ENCODE results near the gene TNFRSF9.
A peak's percentile ranks its signal among the peaks of the same experiment; 100 is the strongest.

The TNFRSF9 gene

DNA sequence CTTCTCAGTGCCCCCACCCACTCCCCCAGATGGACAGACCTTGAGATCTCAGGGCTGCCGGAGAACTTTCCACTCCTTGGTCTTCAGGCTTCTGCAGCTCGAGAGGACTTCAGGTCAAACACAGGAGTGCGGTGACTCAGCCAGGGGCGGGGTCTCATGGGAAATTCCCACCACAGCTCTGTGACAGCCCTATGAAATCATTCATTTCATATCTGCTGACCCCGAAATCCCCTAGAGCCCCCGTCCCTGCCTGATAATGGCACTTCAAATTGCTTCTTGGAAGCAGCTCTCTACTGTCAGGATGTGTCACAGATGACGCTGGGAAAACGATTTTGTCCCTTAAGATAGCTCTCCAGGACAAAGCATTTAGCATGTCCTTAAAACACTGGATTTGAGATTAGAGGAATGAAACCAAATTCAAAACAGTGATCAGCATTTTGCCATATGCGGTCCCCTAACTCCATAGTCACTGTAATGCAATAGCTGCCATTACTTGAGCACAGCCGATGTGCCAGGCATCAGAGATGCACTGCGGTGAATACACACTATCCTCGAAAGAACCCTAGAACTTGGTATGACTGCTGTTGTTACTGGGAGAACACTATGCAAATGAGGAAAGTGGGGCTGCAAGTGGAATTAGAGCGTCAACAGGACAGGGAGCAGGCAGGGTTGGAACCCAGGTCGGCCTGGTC, at the start of gene TNFRSF9:
Gene TNFRSF9 (minus strand): TSS at position 95 of the 692 bp plus-strand sequence. CDS start 845 bp downstream, outside the sequence.
- peak within 1 kb of the TSS; percentile 72 for H3K27ac Mint-ChIP-seq
- H3K36me3 Mint-ChIP-seq (ENCODE audit: low read depth) = peaks cover under 1% of the 10 kb centered on the region
- peaks cover 25% of the 10 kb centered on the region for H3K27me3 Mint-ChIP-seq (ENCODE audit: low read depth)
- H3K4me3 Mint-ChIP-seq = peak within 1 kb of the TSS; percentile 83
- H3K4me1 Mint-ChIP-seq (ENCODE audit: low read depth) = peaks cover 28% of the 10 kb centered on the region
- no peaks in the 10 kb centered on the region for H3K9me3 Mint-ChIP-seq

DNA sequence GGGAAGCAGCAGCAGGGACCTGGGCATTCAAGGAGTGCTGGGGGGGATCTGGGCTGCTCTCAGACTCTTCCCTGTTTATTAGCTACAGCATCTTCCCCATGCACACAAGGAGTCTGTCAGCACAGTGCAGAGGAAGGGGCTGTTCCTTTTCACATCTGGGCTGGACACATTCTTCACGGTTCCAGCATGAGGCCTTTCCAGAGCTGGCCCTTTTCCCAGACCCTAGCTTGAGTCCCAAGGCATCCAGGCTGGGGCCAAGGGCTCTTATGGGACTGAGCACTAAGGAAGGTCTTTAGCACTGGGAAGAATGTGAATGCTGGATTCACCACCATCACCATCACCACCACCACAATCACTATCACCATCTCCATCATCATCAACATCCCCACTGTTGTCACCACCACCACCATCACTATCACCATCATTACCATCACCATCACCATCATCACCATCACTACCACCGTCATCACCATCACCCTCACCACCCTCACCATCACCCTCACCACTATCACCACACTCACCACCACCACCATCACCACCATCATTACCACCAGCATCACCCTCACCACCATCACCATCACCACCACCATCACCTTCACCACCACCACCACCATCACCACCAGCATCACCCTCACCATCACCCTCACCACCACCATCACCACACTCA, 49.3 kb upstream of the TNFRSF9 start:
- H3K27me3 Mint-ChIP-seq (ENCODE audit: low read depth) = no peaks in the 10 kb centered on the region
- H3K4me1 Mint-ChIP-seq (ENCODE audit: low read depth) = peaks cover 8% of the 10 kb centered on the region
- H3K27ac Mint-ChIP-seq = no peak overlapping the region
- H3K36me3 Mint-ChIP-seq (ENCODE audit: low read depth) = peaks cover 23% of the 10 kb centered on the region
- no peak overlapping the region for H3K4me3 Mint-ChIP-seq
- H3K9me3 Mint-ChIP-seq = no peaks in the 10 kb centered on the region

- no peaks in the 10 kb centered on the region for H3K9me3 Mint-ChIP-seq
- no peak overlapping the region for H3K27ac Mint-ChIP-seq
- H3K27me3 Mint-ChIP-seq (ENCODE audit: low read depth) = no peaks in the 10 kb centered on the region
- peaks cover 8% of the 10 kb centered on the region for H3K4me1 Mint-ChIP-seq (ENCODE audit: low read depth)
- H3K36me3 Mint-ChIP-seq (ENCODE audit: low read depth) = peaks cover 30% of the 10 kb centered on the region
- no peak overlapping the region for H3K4me3 Mint-ChIP-seq
Measured at GRCh38 chr1:7988576-7988975, 47.9 kb upstream of the TNFRSF9 start.

GRCh38 chr1:7987528-7987927, 46.9 kb upstream of the TNFRSF9 start:
- H3K36me3 Mint-ChIP-seq (ENCODE audit: low read depth) = peaks cover 34% of the 10 kb centered on the region
- H3K9me3 Mint-ChIP-seq = no peaks in the 10 kb centered on the region
- H3K27ac Mint-ChIP-seq = no peak overlapping the region
- H3K4me3 Mint-ChIP-seq = no peak overlapping the region
- no peaks in the 10 kb centered on the region for H3K27me3 Mint-ChIP-seq (ENCODE audit: low read depth)
- peaks cover 10% of the 10 kb centered on the region for H3K4me1 Mint-ChIP-seq (ENCODE audit: low read depth)

GRCh38 chr1:7985851-7986612, 45.4 kb upstream of the TNFRSF9 start:
- Mint-ChIP-seq H3K4me3 (no peak overlapping the region), H3K27me3 (ENCODE audit: low read depth) (no peaks in the 10 kb centered on the region), H3K4me1 (ENCODE audit: low read depth) (peaks cover 13% of the 10 kb centered on the region), H3K27ac (peak overlapping the region; percentile 32), H3K36me3 (ENCODE audit: low read depth) (peaks cover 36% of the 10 kb centered on the region), H3K9me3 (no peaks in the 10 kb centered on the region)

GRCh38 chr1:7984811-7985210, 44.2 kb upstream of the TNFRSF9 start:
- H3K36me3 Mint-ChIP-seq (ENCODE audit: low read depth) = peaks cover 32% of the 10 kb centered on the region
- no peaks in the 10 kb centered on the region for H3K27me3 Mint-ChIP-seq (ENCODE audit: low read depth)
- H3K4me3 Mint-ChIP-seq = no peak overlapping the region
- H3K27ac Mint-ChIP-seq = no peak overlapping the region
- H3K4me1 Mint-ChIP-seq (ENCODE audit: low read depth) = peaks cover 16% of the 10 kb centered on the region
- H3K9me3 Mint-ChIP-seq = no peaks in the 10 kb centered on the region

GRCh38 chr1:7983086-7983778, 42.6 kb upstream of the TNFRSF9 start:
- no peaks in the 10 kb centered on the region for H3K9me3 Mint-ChIP-seq
- H3K36me3 Mint-ChIP-seq (ENCODE audit: low read depth) = peaks cover 37% of the 10 kb centered on the region
- peaks cover 16% of the 10 kb centered on the region for H3K4me1 Mint-ChIP-seq (ENCODE audit: low read depth)
- no peaks in the 10 kb centered on the region for H3K27me3 Mint-ChIP-seq (ENCODE audit: low read depth)
- no peak overlapping the region for H3K4me3 Mint-ChIP-seq
- no peak overlapping the region for H3K27ac Mint-ChIP-seq

GRCh38 chr1:7980984-7981383, 40.3 kb upstream of the TNFRSF9 start:
- H3K4me3 Mint-ChIP-seq = no peak overlapping the region
- H3K27me3 Mint-ChIP-seq (ENCODE audit: low read depth) = no peaks in the 10 kb centered on the region
- H3K4me1 Mint-ChIP-seq (ENCODE audit: low read depth) = peaks cover 9% of the 10 kb centered on the region
- H3K9me3 Mint-ChIP-seq = no peaks in the 10 kb centered on the region
- H3K36me3 Mint-ChIP-seq (ENCODE audit: low read depth) = peaks cover 38% of the 10 kb centered on the region
- H3K27ac Mint-ChIP-seq = no peak overlapping the region

- no peak overlapping the region for H3K27ac Mint-ChIP-seq
- peaks cover 3% of the 10 kb centered on the region for H3K4me1 Mint-ChIP-seq (ENCODE audit: low read depth)
- no peaks in the 10 kb centered on the region for H3K9me3 Mint-ChIP-seq
- H3K36me3 Mint-ChIP-seq (ENCODE audit: low read depth) = peaks cover 43% of the 10 kb centered on the region
- H3K4me3 Mint-ChIP-seq = no peak overlapping the region
- H3K27me3 Mint-ChIP-seq (ENCODE audit: low read depth) = no peaks in the 10 kb centered on the region
Measured at GRCh38 chr1:7975212-7975865, 34.7 kb upstream of the TNFRSF9 start.

DNA sequence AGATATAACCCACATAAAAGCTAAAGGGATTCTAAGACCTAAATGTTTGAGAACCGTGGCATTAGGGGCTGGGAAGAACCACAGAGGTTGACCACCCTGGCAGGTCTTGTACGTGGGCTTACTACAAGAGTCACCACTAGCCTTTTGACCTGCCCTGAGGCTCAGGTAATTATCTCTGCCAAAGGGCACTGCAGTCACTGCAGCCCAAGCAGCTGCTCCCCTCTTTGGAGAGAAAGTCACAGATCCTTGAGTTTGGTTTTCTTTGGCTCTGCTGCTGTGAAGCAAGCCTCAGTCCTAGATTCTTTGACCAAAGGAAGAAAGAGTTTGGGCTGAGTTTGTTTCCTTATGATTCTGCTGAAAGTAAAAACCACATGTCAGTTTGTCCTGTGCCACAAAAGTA, 32.4 kb upstream of the TNFRSF9 start:
- peaks cover 46% of the 10 kb centered on the region for H3K36me3 Mint-ChIP-seq (ENCODE audit: low read depth)
- no peak overlapping the region for H3K27ac Mint-ChIP-seq
- H3K9me3 Mint-ChIP-seq = no peaks in the 10 kb centered on the region
- H3K4me1 Mint-ChIP-seq (ENCODE audit: low read depth) = peaks cover 1% of the 10 kb centered on the region
- no peak overlapping the region for H3K4me3 Mint-ChIP-seq
- no peaks in the 10 kb centered on the region for H3K27me3 Mint-ChIP-seq (ENCODE audit: low read depth)

- Mint-ChIP-seq H3K36me3 (ENCODE audit: low read depth) (peaks cover 48% of the 10 kb centered on the region), H3K4me1 (ENCODE audit: low read depth) (peaks cover 2% of the 10 kb centered on the region), H3K4me3 (no peak overlapping the region), H3K9me3 (no peaks in the 10 kb centered on the region), H3K27me3 (ENCODE audit: low read depth) (no peaks in the 10 kb centered on the region), H3K27ac (no peak overlapping the region)
Measured at GRCh38 chr1:7972285-7972684, 31.6 kb upstream of the TNFRSF9 start.

DNA sequence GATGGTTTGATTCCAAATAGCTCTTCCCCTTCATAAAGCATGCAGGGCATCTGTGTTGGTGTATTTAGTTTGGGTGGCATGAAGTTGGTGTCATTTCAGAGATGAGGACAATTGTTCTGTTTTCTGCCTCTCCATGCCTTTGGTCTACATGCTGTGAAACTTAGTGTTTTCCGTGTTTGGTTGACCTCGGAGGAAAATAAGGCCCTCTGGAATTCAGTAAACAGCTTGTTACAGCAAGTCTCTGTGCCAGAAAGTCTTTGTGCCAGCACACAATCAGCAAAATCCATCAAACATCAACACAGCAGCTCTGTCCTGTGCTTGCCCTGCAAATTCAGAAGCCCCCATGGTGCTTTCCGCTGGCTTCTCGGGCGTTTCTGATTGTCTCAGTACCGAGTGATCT, 30.4 kb upstream of the TNFRSF9 start:
- H3K27ac Mint-ChIP-seq = no peak overlapping the region
- H3K36me3 Mint-ChIP-seq (ENCODE audit: low read depth) = peaks cover 47% of the 10 kb centered on the region
- no peaks in the 10 kb centered on the region for H3K9me3 Mint-ChIP-seq
- peaks cover 8% of the 10 kb centered on the region for H3K4me1 Mint-ChIP-seq (ENCODE audit: low read depth)
- no peaks in the 10 kb centered on the region for H3K27me3 Mint-ChIP-seq (ENCODE audit: low read depth)
- no peak overlapping the region for H3K4me3 Mint-ChIP-seq

GRCh38 chr1:7970246-7970645, 29.6 kb upstream of the TNFRSF9 start:
- Mint-ChIP-seq H3K9me3 (no peaks in the 10 kb centered on the region), H3K4me3 (no peak overlapping the region), H3K4me1 (ENCODE audit: low read depth) (peaks cover 13% of the 10 kb centered on the region), H3K27me3 (ENCODE audit: low read depth) (no peaks in the 10 kb centered on the region), H3K36me3 (ENCODE audit: low read depth) (peaks cover 47% of the 10 kb centered on the region), H3K27ac (no peak overlapping the region)

DNA sequence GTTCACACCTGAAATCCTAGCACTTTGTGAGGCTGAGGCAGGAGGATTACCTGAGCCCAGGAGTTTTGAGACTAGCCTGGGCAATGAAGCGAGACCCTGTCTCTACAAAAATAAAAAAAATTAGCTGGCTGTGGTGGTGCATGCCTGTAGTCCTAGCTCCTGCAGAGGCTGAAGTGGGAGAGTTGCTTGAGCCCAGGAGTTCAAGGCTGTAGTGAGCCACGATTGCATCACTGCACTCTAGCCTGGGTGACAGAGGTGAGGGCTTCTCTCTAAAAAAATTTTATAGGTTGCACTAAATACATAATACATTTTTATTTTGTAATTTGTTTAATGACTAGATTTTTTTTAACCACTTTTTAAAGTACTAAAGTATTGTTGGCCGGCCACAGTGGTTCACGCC, 27.0 kb upstream of the TNFRSF9 start:
- no peaks in the 10 kb centered on the region for H3K9me3 Mint-ChIP-seq
- H3K27ac Mint-ChIP-seq = no peak overlapping the region
- peaks cover 31% of the 10 kb centered on the region for H3K4me1 Mint-ChIP-seq (ENCODE audit: low read depth)
- H3K27me3 Mint-ChIP-seq (ENCODE audit: low read depth) = no peaks in the 10 kb centered on the region
- no peak overlapping the region for H3K4me3 Mint-ChIP-seq
- peaks cover 61% of the 10 kb centered on the region for H3K36me3 Mint-ChIP-seq (ENCODE audit: low read depth)
